ENCODE data around the gene OR1J2. TPM values are rescaled to one million over a fixed set of nuclear protein-coding genes. Genes with fewer than 3 reads are reported as not detected.

Gene OR1J2
- total and polyA plus RNA-seq, 2 of the 4 experiments (the other 2 are of a cell fraction) = not detected

DNA sequence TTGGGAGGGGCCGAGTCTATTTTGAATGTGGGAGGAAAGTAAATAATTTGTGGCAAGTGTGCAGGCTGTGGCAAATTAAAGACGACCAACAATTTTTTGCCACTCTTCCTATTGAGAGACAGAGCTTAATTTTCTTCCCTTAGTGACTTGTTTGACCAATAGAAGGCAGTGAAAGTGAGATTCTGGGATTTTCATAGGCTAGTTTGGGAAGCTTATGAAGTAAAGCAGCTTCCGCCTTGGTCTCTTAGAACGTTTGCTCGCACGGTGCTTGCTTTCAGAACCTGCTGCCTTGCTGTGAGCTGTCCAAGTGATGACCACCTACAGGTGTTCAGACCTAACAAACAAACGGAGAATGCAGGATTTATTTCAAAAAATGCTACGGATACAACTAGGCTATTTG is 35.6 kb downstream of the OR1J2 start:
- Histone ChIP-seq H3K18ac (ENCODE audit: low read depth, low read length) (no peak overlapping the region), H3K9ac (ENCODE audit: low read depth, low read length) (no peak overlapping the region), H3K23ac (ENCODE audit: low read depth, low read length) (no peak overlapping the region), H2AK9ac (replicated peaks; ENCODE audit: low read depth, low read length, poor library complexity) (no peak overlapping the region), H3K36me3 (ENCODE audit: control insufficient read depth, insufficient read depth, low read length) (no peaks in the 10 kb centered on the region), H4K20me1 (ENCODE audit: insufficient read depth, low read length) (no peaks in the 10 kb centered on the region), H3K4me2 (ENCODE audit: low read depth, low read length) (no peak overlapping the region), H3K4me1 (ENCODE audit: control insufficient read depth, insufficient read depth, low read length) (no peaks in the 10 kb centered on the region), H3K56ac (ENCODE audit: extremely low read depth, insufficient read depth, low read length) (no peak overlapping the region), H4K5ac (ENCODE audit: low read depth, low read length) (no peak overlapping the region), H2BK20ac (ENCODE audit: low read depth, low read length) (no peak overlapping the region), H3K4me3 (ENCODE audit: insufficient read depth, low read depth, low read length) (no peak overlapping the region), H3K79me1 (ENCODE audit: low read depth in 1 of 2, low read length in 2 of 2) (no peaks in the 10 kb centered on the region), H3K9me3 (ENCODE audit: control insufficient read depth, insufficient read depth, low read length) (no peaks in the 10 kb centered on the region), H4K91ac (ENCODE audit: insufficient read depth, low read depth, low read length) (no peak overlapping the region), H2AFZ (replicated peaks; ENCODE audit: low read length, poor library complexity) (no peak overlapping the region), H2AK5ac (ENCODE audit: low read depth, low read length) (no peak overlapping the region), H3K14ac (replicated peaks; ENCODE audit: low read depth, low read length) (no peak overlapping the region), H3K9me1 (ENCODE audit: insufficient read depth, low read length) (no peaks in the 10 kb centered on the region), H2BK5ac (ENCODE audit: low read depth, low read length, poor library complexity, severe bottlenecking) (no peak overlapping the region), H3K27ac (ENCODE audit: insufficient read depth, low read length) (no peak overlapping the region), H2BK120ac (ENCODE audit: low read depth, low read length) (no peak overlapping the region), H3K4ac (ENCODE audit: low read depth, low read length) (no peak overlapping the region), H3K27me3 (ENCODE audit: control insufficient read depth, insufficient read depth, low read length) (no peaks in the 10 kb centered on the region), H4K8ac (ENCODE audit: low read depth in 2 of 2, low read length in 2 of 2) (no peak overlapping the region), H2BK15ac (ENCODE audit: low read depth, low read length) (no peak overlapping the region)
- TF ChIP-seq RCOR1 (IDR thresholded peaks at IDR 0.05; ENCODE audit: insufficient replicate concordance, low read length) (no peak), CHD1 (IDR thresholded peaks at IDR 0.05; ENCODE audit: low read depth, low read length) (no peak), POLR2A (IDR thresholded peaks at IDR 0.05; ENCODE audit: low read depth, low read length) (no peak), RFX5 (IDR thresholded peaks at IDR 0.05; ENCODE audit: low read depth, low read length) (no peak), CEBPB (IDR thresholded peaks at IDR 0.05; ENCODE audit: low read depth, low read length) (no peak), NFE2L2 (IDR thresholded peaks at IDR 0.05; ENCODE audit: low read depth, low read length) (no peak), SMC3 (IDR thresholded peaks at IDR 0.05; ENCODE audit: low read depth, low read length) (no peak), BHLHE40 (IDR thresholded peaks at IDR 0.05; ENCODE audit: low read depth, low read length) (no peak), MAZ (IDR thresholded peaks at IDR 0.05; ENCODE audit: borderline replicate concordance, low read depth, low read length) (no peak)
- TF ChIP-seq, protein P1, sequence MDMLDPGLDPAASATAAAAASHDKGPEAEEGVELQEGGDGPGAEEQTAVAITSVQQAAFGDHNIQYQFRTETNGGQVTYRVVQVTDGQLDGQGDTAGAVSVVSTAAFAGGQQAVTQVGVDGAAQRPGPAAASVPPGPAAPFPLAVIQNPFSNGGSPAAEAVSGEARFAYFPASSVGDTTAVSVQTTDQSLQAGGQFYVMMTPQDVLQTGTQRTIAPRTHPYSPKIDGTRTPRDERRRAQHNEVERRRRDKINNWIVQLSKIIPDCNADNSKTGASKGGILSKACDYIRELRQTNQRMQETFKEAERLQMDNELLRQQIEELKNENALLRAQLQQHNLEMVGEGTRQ (IDR thresholded peaks at IDR 0.05; ENCODE audit: low read depth, low read length) = no peak
- TF ChIP-seq, protein P2, sequence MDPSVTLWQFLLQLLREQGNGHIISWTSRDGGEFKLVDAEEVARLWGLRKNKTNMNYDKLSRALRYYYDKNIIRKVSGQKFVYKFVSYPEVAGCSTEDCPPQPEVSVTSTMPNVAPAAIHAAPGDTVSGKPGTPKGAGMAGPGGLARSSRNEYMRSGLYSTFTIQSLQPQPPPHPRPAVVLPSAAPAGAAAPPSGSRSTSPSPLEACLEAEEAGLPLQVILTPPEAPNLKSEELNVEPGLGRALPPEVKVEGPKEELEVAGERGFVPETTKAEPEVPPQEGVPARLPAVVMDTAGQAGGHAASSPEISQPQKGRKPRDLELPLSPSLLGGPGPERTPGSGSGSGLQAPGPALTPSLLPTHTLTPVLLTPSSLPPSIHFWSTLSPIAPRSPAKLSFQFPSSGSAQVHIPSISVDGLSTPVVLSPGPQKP (IDR thresholded peaks at IDR 0.05; ENCODE audit: borderline replicate concordance, low read depth, low read length) = no peak
- TF ChIP-seq, protein P3, sequence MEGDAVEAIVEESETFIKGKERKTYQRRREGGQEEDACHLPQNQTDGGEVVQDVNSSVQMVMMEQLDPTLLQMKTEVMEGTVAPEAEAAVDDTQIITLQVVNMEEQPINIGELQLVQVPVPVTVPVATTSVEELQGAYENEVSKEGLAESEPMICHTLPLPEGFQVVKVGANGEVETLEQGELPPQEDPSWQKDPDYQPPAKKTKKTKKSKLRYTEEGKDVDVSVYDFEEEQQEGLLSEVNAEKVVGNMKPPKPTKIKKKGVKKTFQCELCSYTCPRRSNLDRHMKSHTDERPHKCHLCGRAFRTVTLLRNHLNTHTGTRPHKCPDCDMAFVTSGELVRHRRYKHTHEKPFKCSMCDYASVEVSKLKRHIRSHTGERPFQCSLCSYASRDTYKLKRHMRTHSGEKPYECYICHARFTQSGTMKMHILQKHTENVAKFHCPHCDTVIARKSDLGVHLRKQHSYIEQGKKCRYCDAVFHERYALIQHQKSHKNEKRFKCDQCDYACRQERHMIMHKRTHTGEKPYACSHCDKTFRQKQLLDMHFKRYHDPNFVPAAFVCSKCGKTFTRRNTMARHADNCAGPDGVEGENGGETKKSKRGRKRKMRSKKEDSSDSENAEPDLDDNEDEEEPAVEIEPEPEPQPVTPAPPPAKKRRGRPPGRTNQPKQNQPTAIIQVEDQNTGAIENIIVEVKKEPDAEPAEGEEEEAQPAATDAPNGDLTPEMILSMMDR (conservative IDR thresholded peaks at IDR 0.05; ENCODE audit: low read depth, low read length) = no peak
- no peak for ATAC-seq (ENCODE audit: low read depth)
- ChIA-PET POLR2A (ENCODE audit: unreplicated experiment) (no interaction called here), CTCF (interaction anchor here (0.9 kb wide), 1 partner anchor 35 kb away, joined by 3 read pairs; the partner anchor contains the start of gene OR1J2)
- no peak for DNase-seq
- no TSS peak for BruUV-seq (replicated peaks)
- WGBS, 2 experiments (ENCODE audit: extremely low coverage in 2 of 2, insufficient read length in 1 of 2) = no CpG with 5 or more reads among the region's 8 CpGs
- dilution Hi-C loops (cut with HindIII; ENCODE audit: low sequenced_read_pairs, unreplicated experiment) = no loop called here
- intact Hi-C loops (cut with micrococcal nuclease) = no loop called here
- in situ Hi-C loops (cut with MboI; ENCODE audit: low sequenced_read_pairs) = no loop called here

Measured in IMR-90 (cell line).